HTERT RPE-1 (cell line): ENCODE results near the gene ECM1.

Experiments used
- in situ Hi-C: fragments of 300-500 bp; cut with MboI; formaldehyde crosslinking; loops from 4 replicates; pipeline ENCODE4 v1.14.3; 2020; ENCODE audit warnings: low sequenced_read_pairs

The ECM1 gene

DNA sequence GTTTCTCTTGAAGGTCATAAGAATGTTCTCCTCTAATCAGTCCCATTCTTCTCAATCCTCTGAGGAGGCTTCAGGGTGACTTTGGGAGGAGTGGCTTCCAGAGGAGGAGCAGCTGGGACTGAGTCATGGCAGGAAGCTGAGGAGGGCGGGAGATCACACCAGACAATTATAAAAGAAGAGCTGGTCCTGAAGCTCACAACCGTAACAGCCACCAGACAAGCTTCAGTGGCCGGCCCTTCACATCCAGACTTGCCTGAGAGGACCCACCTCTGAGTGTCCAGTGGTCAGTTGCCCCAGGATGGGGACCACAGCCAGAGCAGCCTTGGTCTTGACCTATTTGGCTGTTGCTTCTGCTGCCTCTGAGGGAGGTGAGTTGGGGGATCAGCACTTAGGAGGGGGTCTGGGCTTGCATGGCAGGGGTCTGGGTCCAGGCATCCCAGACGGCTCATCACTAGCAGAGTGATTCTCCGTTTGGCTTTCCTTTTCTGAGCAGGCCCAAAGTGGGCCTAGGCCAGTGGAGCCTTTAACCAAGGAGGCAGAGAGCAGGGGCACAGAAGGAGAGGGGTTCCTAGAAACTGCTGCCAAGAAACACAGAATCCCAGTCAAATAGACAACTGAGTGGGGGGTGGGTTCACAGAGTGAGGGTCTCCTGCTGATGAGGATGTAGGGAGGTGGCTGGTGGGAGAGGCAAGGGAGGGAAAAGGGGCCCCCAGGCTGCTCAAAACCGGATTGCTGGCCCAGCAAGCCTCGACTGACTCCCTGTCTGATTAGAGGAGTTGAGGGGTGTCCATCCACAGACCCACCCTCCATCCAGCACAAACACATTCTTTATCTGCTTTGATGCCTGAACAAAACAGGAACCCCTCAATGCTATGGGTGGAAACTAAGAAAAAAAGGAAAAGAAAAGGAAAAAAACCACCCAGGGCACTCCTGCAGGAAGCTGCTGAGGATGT is at the start of gene ECM1:
ECM1 (plus strand) TSS at position 198 of the 953 bp plus-strand sequence; CDS start at position 299, 101 bp downstream.
- in situ Hi-C loops = no loop called here

DNA sequence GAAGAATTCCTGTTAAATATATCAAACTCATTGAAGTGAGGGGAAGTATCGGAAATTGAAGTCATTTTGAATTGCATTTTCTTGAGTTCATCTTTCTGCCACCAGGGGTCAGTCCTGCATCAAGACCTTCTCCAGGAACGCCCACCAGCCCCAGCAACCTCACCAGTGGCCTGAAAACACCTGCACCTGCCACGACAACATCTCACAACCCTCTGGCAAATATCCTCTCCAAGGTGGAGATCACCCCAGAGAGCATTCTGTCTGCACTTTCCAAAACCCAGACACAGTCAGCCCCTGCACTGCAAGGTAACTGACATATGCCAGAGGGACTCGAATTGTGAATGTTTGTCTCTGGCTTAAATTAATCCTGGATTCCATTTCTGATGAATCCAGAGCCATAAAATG is 43.5 kb upstream of the ECM1 start:
- in situ Hi-C loops = no loop called here

DNA sequence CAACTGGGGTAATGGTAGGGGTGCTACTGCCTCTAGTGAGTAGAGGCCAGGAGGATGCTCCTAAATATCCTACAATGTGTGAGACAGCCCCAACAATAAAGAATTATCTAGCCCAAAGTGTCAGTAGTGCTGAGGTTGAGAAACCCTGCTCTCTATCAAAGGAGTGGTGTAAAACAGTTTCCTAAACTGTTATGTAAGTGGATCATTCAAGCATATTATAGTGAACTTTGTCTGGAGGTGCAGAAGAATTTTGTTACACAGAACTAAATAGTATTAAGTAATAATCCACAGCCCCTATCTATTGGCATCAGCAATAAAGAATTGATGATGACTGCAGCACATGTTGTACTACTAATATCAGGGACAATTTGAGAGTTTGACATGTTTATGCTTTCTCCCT is 40.9 kb upstream of the ECM1 start:
- in situ Hi-C loops = no loop called here

DNA sequence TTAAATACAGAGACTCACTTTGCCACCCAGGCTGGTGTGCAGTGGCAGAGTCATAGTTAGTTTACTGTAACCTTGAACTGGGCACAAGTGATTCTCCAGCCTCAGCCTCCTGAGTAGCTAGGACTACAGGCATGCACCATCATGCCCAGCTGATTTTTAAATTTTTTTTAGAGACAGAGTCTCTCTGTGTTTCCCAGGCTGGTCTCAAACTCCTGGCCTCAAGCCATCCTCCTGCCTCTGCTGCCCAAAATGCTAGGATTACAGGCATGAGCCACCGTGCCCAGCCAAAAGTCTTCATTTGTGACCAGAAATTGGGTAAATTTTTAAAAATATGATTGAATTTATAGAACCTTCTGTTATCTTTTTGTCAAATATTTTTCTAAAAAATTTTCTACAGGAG is 38.6 kb upstream of the ECM1 start:
- in situ Hi-C loops = no loop called here

DNA sequence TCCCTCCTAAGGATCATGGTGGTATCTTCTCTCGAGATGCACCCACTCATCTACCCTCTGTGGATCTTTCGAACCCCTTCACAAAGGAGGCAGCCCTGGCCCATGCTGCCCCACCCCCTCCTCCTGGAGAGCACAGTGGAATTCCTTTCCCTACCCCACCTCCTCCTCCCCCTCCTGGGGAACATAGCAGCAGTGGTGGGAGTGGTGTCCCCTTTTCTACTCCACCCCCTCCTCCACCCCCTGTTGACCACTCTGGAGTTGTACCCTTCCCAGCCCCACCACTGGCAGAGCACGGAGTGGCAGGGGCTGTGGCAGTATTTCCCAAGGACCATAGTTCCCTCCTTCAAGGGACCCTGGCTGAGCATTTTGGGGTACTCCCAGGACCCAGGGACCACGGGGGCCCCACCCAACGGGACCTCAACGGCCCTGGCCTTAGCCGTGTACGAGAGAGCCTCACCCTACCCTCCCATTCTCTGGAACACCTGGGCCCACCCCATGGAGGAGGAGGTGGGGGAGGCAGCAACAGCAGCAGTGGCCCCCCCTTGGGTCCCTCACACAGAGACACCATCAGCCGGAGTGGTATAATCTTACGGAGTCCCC is 35.2 kb upstream of the ECM1 start:
- in situ Hi-C loops = no loop called here

DNA sequence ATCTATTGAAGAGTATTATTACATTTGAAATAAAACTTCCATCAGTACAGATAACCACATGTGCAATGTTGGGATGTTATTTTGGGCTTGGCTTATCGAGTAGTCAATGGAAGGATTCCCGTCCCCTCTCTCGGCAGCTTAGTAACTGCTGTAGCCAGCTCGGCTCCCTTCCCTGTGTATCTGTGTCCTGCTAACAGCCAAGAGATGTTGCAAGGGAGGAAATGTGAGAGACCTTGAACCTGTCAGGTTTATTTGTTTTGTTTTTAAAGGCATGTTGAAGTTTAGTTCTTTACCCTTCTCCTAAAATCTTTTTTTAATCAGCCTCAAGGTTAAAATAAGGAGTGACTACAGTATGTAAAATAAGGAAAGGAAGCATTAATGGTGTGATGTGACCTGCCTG is 34.2 kb upstream of the ECM1 start:
- in situ Hi-C loops = no loop called here

DNA sequence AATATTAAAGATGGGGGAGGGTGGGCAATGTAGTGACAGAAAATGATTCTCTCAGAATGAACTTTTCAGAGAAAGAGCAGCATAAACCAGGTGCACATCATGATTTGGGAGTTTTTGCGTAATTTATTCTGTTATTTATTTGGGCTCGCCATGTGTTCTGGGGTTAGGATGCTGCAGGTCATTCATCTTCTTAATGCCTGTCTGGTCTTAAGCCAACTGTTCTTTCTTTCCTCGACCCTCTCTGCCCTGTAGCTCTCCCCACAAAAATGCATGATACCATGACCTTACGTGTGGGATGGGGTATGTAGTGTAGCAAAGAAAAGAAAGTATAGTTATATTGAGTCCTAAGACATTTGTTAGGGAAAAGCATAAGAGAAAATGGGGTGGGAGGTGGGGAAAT is 33.0 kb upstream of the ECM1 start:
- in situ Hi-C loops = no loop called here

DNA sequence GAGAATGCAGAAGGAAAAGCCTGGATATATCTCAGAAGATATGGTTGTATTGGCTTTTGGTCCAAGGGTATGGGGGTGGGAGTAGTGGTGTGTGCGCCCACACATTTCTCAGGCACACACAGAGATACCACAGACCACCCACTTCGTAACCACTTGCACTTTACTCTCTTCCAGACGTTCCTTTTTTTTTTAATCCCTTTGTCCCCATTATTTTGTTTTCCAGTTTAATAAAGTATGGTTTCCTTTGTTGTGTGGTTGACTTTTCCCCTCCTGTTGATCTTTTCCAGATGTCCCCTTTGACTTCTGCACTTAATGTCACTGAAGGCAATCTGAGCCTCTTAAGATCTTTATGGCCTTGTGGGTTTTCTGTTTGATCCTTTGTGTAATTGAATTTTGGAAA is 31.2 kb upstream of the ECM1 start:
- in situ Hi-C loops = no loop called here

DNA sequence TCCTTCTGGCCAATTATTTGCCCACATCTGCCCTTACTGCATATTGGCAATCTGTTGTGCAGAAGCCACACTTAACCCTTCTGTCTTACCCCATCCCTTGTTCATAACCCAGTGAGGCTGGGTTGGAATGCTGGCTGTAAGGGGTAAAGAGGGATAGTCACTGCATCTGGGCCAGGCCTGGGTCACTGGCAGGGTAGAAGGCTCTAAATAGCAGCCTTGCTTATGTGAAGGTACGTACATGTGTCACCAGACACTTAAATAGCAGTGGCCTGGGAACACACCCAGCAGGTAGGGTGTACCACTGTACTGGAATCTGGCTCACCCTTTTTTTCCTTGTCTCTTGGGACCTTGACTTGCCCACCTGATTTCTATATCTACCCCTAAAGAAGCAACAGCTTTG is 30.6 kb upstream of the ECM1 start:
- in situ Hi-C loops = no loop called here

DNA sequence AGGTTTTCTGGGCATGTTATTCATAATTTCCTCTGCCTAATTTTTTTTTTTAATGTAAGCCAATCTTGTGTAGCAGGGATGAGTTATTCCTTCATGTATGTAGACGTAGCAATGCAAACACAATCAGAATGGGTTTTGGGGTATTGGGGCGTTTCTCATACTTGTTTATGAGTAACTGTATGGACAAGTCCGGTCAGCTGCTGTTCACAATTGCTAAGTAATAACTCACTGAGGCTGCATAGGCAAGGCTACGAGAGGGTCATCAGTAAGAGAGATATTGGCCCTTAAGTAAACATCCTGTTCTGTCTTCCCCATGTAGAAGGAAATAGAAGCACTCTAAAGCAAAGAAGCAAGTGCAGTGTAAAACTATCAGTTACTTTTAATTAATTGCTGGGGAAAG is 30.2 kb upstream of the ECM1 start:
- in situ Hi-C loops = no loop called here

DNA sequence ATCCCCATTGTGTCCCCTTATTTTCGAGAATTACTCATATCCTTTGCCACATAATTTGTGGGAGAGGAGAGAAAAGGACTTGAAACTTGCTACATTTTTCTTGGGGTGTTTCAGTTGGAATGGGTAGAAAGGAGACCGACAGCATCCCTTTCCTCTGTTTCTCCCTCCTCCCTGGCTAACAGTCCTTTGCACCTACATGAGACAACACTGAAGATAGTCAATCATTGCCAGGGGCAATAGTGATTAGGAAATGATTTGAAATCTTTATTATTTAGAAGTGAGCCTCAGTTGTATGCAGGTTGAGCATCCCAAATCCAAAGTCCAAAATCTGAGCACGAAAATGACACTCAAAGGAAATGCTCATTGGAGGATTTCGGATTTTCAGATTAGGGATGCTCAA is 28.5 kb upstream of the ECM1 start:
- in situ Hi-C loops = no loop called here

DNA sequence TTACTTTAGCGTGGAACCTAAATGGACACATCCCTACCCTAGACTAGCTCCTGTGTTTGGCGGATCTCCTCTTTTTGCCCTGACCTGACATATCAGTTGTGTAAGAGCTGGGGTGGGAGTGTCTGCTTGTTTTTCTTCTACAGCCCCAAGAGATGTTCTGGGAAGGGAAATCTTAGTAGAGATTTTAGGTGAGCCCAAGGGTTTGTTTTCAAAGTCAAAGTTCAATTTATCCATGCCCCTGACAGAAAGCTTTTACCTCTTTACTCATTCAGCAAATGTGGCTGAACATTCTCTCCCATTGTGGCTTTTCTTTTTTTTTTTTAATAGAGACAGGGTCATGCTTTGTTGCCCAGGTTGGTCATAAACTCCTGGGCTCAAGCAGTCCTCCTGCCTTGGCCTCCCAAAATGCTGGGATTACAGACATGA is 28.0 kb upstream of the ECM1 start:
- in situ Hi-C loops = no loop called here

DNA sequence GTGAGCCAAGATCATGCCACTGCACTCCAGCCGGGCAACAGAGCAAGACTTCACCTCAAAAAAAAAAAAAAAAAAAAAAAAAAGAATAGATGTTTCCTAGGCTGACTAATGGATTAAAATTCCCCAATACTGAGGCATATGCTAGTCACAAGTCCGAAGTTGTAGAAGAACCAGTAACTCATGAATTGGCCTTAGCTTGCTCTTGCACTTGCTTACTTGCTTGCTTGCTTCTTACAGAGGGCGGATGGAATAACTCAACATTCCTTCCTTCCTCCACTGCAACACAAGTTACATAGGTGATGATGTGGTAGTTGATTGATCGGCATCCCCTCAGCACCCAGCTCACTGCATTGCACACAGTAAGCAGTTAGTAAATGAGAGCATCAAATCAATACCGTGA is 23.5 kb upstream of the ECM1 start:
- in situ Hi-C loops = no loop called here

DNA sequence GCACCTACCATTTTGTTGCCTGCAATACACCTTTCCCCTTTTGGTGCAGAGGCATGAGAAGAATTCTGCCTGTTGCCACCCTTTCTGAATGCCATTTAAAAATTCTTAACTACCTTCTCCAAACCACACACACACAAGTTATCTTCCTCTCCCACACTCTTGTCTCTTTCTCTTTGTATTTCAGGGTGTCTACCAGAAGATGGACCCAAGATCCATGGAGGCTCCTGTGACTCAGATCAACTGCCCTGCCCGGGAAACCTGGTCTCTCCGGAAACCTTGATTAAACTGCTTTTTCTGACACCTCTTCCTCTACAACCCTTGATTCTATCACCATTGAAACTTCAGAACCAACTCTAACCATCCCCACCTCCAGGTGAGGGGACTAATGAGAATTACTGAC is 23.0 kb upstream of the ECM1 start:
- in situ Hi-C loops = no loop called here

DNA sequence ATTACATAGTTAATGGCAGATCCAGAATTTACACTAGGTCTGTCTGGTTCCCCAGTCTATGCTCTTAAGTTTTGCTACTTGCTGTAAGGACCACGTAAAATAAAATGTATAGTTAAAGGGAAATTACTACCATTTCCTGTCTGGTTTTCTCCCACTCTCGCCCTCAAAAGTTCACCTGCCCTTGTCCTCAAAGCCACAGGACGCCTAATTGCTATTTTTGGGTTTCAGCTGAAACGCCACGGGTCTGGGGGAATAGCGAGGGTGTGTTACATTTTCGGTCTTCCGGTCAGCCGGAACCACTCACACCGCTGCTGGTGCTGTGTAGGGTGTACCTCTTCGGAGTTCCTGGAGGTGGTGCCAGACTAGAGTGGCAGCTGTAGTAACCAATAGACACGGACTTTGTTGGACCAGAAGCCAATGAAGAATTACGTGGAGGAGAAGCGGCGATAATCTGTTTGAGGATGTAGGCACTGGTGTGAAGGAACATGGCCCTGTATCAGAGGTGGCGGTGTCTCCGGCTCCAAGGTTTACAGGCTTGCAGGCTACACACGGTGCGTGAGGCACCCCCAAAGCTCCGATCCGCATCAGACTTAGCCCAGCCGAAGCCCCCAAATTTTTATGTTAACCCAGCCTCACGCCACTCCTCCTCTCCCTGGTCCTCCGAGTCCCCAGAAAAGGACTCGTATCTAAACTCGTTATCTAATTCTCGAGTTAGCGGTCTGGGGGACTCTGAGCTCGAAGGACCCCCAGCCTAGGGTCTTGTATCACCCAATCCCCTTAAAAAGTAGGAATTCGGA is 20.7 kb upstream of the ECM1 start, which contains the start of gene TARS2:
TARS2 (plus strand) TSS at position 454 of the 797 bp plus-strand sequence; CDS start at position 486, 32 bp downstream.
- in situ Hi-C loops = no loop called here

DNA sequence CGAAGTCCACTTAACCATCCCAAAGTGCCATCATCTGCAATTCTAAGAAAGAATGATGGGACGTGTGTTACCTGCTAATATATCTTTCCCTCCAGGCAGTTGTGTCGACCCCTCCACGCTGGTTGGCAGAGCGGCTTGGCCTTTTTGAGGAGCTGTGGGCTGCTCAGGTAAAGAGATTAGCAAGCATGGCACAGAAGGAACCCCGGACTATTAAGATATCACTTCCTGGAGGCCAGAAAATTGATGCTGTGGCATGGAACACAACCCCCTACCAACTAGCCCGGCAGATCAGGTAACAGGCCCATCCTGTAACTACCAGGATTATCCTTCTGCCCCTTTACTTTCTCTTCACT is 20.2 kb upstream of the ECM1 start:
- in situ Hi-C loops = no loop called here

DNA sequence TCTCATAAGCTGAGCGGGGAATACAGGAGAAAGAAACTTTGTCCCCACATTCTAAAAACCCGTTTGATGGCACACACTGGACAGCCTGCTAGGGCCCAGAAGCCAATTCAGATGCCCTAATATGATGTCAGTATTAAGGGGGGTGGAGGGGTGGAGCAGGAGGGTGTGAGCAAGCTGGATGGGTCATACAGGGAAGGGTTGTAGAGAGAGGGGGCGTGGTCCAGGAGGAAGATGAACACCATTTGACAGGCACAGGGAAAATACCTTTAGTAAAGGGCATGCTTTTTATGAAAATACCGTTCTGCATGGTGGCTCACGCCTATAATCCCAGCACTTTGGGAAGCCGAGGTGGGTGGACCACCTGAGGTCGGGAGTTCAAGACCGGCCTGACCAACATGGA is 14.7 kb upstream of the ECM1 start:
- in situ Hi-C loops = no loop called here

DNA sequence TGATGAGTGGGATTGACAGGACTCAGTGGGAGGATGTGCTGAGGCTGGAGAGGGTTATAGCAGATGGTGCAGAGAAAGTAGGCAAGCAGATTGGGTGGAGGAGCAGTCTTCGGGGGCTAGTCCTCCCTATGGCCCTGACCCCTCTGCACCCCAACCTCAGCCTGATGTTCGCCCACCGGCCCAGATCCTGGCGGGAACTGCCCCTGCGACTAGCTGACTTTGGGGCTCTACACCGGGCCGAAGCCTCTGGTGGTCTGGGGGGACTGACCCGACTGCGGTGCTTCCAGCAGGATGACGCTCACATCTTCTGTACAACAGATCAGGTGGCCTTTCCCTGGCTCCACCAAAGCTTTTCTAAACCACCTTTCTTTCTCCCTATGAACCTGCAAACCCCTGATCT is 9.6 kb upstream of the ECM1 start:
- in situ Hi-C loops = no loop called here

DNA sequence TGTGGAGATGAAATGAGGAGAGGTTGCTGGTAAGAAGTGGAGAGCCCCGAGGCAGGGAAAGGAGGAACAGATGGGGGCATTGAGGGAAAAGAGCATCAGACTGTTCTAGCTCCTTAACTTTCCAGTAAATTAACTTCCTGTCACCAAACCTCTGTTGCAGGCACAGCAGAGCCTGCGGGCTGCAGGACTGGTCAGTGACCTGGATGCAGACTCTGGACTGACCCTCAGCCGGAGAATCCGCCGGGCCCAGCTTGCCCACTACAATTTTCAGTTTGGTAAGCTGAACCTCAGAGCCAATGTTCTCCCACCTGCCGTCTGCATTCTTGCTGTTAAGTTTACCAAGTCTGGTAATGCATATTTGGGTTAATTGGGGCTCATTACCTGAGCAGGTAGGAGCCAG is 2.5 kb upstream of the ECM1 start:
- in situ Hi-C loops = no loop called here

DNA sequence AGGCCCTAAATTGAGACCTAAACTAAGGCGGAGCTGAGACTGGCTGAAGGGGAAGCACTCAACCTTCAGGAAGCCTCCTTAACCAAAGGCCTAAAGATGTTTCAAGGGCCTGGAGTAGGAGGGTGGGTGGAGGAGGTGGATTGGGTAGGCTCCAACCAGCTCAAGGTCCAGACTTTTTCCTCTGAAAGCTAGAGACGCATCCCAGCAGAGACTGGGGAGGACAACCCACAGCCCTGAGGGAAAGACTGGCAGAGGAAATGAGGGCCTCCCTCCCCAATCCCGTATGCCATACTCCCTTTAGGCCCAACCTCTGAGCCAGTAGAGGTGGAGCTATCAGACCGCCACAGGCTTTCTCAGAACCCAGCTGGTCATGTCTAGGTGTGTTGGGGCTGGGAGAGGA is 1.1 kb downstream of the ECM1 start:
- in situ Hi-C loops = no loop called here

DNA sequence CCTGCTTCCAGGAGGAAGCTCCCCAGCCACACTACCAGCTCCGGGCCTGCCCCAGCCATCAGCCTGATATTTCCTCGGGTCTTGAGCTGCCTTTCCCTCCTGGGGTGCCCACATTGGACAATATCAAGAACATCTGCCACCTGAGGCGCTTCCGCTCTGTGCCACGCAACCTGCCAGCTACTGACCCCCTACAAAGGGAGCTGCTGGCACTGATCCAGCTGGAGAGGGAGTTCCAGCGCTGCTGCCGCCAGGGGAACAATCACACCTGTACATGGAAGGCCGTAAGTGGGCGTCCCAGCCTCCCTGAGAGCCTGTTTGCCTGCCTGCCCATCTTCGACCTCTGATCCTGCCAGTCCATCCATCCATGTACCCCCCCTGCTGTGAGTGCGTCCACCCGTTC is 3.6 kb downstream of the ECM1 start:
- in situ Hi-C loops = no loop called here
